Measurements from ENCODE around the gene C4orf50. TPM values are rescaled to one million over a fixed set of nuclear protein-coding genes. Genes with fewer than 3 reads are reported as not detected.

The C4orf50 gene
- total and polyA plus RNA-seq, 2 experiments from 2014 or later = 0.06 to 0.31 TPM

DNA sequence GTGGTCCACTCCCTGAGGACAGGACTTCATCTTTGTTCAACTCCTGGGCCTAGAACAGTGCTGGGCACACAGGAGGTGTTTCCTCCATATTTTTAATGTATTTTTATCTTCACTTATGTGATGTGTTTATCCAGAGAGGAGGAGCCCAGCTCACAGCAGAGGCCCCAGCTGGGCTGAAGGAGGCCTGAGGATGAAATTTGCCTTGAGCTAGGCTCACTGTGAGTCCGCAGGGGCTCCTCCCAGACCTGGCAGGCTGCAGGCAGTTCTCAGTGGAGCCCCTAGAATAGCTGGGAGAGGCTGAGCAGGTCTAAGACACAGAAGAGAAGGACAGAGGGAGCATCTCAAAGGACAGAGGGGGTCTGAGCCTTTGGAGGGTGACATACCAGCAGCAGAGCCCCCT is 26.8 kb downstream of the C4orf50 start:
- Mint-ChIP-seq H3K9me3 (peaks cover 9% of the 10 kb centered on the region; the same call in 2 of the 3 replicates), H3K36me3 (ENCODE audit: low read depth) (no peaks in the 10 kb centered on the region), H3K4me1 (no peaks in the 10 kb centered on the region; the same call in 2 of the 3 replicates), H3K4me3 (no peak overlapping the region), H3K27ac (no peak overlapping the region), H3K27me3 (ENCODE audit: insufficient read depth, low read depth, poor library complexity) (peaks cover 14% of the 10 kb centered on the region)
- H3F3A ChIP-seq (replicated peaks; ENCODE audit: low read depth) = no peaks in the 10 kb centered on the region
- no peak overlapping the region for H2AFZ ChIP-seq
- DNase-seq (ENCODE audit: low spot score) (no peak), ATAC-seq (no peak)
- no peaks in the 10 kb centered on the region for H3K27me3 ChIP-seq (ENCODE audit: insufficient read depth)
- no peaks in the 10 kb centered on the region for H3K36me3 ChIP-seq (ENCODE audit: insufficient read depth)
- no peaks in the 10 kb centered on the region for H3K79me2 ChIP-seq (replicated peaks; ENCODE audit: insufficient read depth)
- H4K20me1 ChIP-seq (replicated peaks; ENCODE audit: insufficient read depth) = no peaks in the 10 kb centered on the region
- no peaks in the 10 kb centered on the region for H3K4me1 ChIP-seq (ENCODE audit: insufficient read depth)
- no peak overlapping the region for H3K27ac ChIP-seq (ENCODE audit: low read depth)
- no peak overlapping the region for H3K4me3 ChIP-seq
- H3K4me2 ChIP-seq = no peak overlapping the region
- H3K9me2 ChIP-seq (ENCODE audit: insufficient read depth) = peaks cover 3% of the 10 kb centered on the region; the same call in 1 of the 2 replicates
- no peak for TF ChIP-seq EZH2 (IDR thresholded peaks at IDR 0.05; ENCODE audit: low read depth, unreplicated experiment)
- TF ChIP-seq, protein P1, sequence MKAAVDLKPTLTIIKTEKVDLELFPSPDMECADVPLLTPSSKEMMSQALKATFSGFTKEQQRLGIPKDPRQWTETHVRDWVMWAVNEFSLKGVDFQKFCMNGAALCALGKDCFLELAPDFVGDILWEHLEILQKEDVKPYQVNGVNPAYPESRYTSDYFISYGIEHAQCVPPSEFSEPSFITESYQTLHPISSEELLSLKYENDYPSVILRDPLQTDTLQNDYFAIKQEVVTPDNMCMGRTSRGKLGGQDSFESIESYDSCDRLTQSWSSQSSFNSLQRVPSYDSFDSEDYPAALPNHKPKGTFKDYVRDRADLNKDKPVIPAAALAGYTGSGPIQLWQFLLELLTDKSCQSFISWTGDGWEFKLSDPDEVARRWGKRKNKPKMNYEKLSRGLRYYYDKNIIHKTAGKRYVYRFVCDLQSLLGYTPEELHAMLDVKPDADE (IDR thresholded peaks at IDR 0.05) = no peak
- no peak for TF ChIP-seq EZH2phosphoT487 (IDR thresholded peaks at IDR 0.05; ENCODE audit: unreplicated experiment)
- no peak for TF ChIP-seq CTCF (conservative IDR thresholded peaks at IDR 0.05; ENCODE audit: low read depth in 2 of 2)
- TF ChIP-seq ZNF114 (CRISPR knock-in tag; IDR thresholded peaks at IDR 0.05) = no peak
- TF ChIP-seq STAT1 (IDR thresholded peaks at IDR 0.05; ENCODE audit: unreplicated experiment) = no peak
- no peak for TF ChIP-seq NANOG (IDR thresholded peaks at IDR 0.05; ENCODE audit: borderline replicate concordance)
- no peak for TF ChIP-seq REST (IDR thresholded peaks at IDR 0.05; ENCODE audit: unreplicated experiment)
- TF ChIP-seq ZNF331 (CRISPR knock-in tag; IDR thresholded peaks at IDR 0.05; ENCODE audit: low read depth) = no peak
- TF ChIP-seq POLR2AphosphoS5 (IDR thresholded peaks at IDR 0.05; ENCODE audit: low read depth) = no peak
- TF ChIP-seq JUNB (IDR thresholded peaks at IDR 0.05; ENCODE audit: unreplicated experiment) = no peak
- no peak for TF ChIP-seq CREB1 (CRISPR knock-in tag; IDR thresholded peaks at IDR 0.05; ENCODE audit: low read depth)
- TF ChIP-seq ZNF462 (CRISPR knock-in tag; IDR thresholded peaks at IDR 0.05) = no peak

All from GM23338 (cell line).